Tibial nerve (tissue), 4 donors: ENCODE measurements around the gene PDK1. TPM values are rescaled to one million over a fixed set of nuclear protein-coding genes. Genes with fewer than 3 reads are reported as not detected.
"Not testable (repeated sequence)": the region's sequence is repeated elsewhere in the genome, so short reads cannot be mapped to it uniquely, and the experiment has no call there.

ENCODE experiments used
- DNase-seq, 2 donors: peaks; one replicate each; pipeline ENCODE4 v3.0.0-alpha.2; 2019; ENCODE audit warnings: low spot score in 2 of 2
- H3K27ac ChIP-seq, 4 donors: fragments of 200-600 bp; sonication (generic) in 3 of 4; one replicate each; pipeline ENCODE4 v1.5.1; 2017 to 2019; ENCODE audit warnings: mild to moderate bottlenecking in 1 of 4
- H3K27me3 ChIP-seq, 2 donors: fragments of 200-600 bp; sonication (generic) in 1 of 2; one replicate each; pipeline versions ENCODE4 v1.5.1 to v1.6.0; 2017 to 2019
- H3K36me3 ChIP-seq, 3 donors: fragments of 200-600 bp; sonication (generic); one replicate each; pipeline ENCODE4 v1.5.1; 2018 to 2019
- H3K4me1 ChIP-seq, 4 donors: fragments of 200-600 bp; sonication (generic) in 3 of 4; one replicate each; pipeline ENCODE4 v1.5.1; 2017 to 2019
- H3K4me3 ChIP-seq, 4 donors: fragments of 200-600 bp; sonication (generic) in 3 of 4; one replicate each; pipeline ENCODE4 v1.5.1; 2017 to 2019; ENCODE audit warnings: mild to moderate bottlenecking in 1 of 4, moderate library complexity in 1 of 4
- H3K9me3 ChIP-seq, 4 donors: fragments of 200-600 bp; sonication (generic) in 3 of 4; one replicate each; pipeline ENCODE4 v1.5.1; 2017 to 2019
- CTCF ChIP-seq, 5 experiments: fragments of 200-600 bp in 3 of 5; fragments of 450-650 bp in 2 of 5; sonication (generic) in 3 of 5; IDR thresholded peaks; one replicate each; pipeline ENCODE4 v1.5.1; 2016 to 2019; ENCODE audit warnings: antibody characterized with exemption in 5 of 5, mild to moderate bottlenecking in 3 of 5, moderate library complexity in 2 of 5
- EP300 ChIP-seq, 2 donors: sonication (generic); formaldehyde crosslinking; IDR thresholded peaks; one replicate each; pipeline ENCODE4 v1.6.1; 2017; ENCODE audit warnings: antibody characterized with exemption in 2 of 2, mild to moderate bottlenecking in 1 of 2
- POLR2A ChIP-seq, 2 donors: fragments of 450-650 bp; IDR thresholded peaks; one replicate each; pipeline ENCODE4 v1.6.1; 2017; ENCODE audit warnings: antibody characterized with exemption in 2 of 2, mild to moderate bottlenecking in 2 of 2, moderate library complexity in 2 of 2
- WGBS, 2 donors: methylation state at CpG; one replicate each; pipeline ENCODE4 v1.1.5; 2018; 5-methylcytosine and 5-hydroxymethylcytosine counted together
- total RNA-seq, 4 donors: library from RNA; depleted of rRNA; stranded (reverse); fragments of >200 nt; gene quantifications; one replicate each; pipeline ENCODE4 v1.1.0, GENCODE V29; 2016

Gene PDK1
- total RNA-seq, 4 donors from 2014 or later = 10.4 to 25.6 (median 16.2) TPM

- H3K9me3 ChIP-seq = peaks cover 0 to 53% (median 14%) of the 10 kb centered on the region in 4 donors
- TF ChIP-seq CTCF (IDR thresholded peaks at IDR 0.05) = no peak
- TF ChIP-seq POLR2A (IDR thresholded peaks at IDR 0.05) = no peak
- no peak for TF ChIP-seq EP300 (IDR thresholded peaks at IDR 0.05)
- no peaks in the 10 kb centered on the region for H3K4me1 ChIP-seq
- no peak overlapping the region for H3K27ac ChIP-seq
- no peak overlapping the region for H3K4me3 ChIP-seq
- no peaks in the 10 kb centered on the region for H3K27me3 ChIP-seq
- DNase-seq = no peak
- WGBS, 2 donors = 82 to 88% methylated on average over 2 of the region's 2 CpGs
- peaks cover 0 to 70% (median 0%) of the 10 kb centered on the region in 3 donors for H3K36me3 ChIP-seq
Observed at GRCh38 chr2:172578860-172579512, 23.1 kb downstream of the PDK1 start.

GRCh38 chr2:172580544-172580943 is 24.7 kb downstream of the PDK1 start:
- Histone ChIP-seq H3K4me3 (no peak overlapping the region), H3K27me3 (no peaks in the 10 kb centered on the region)

DNA sequence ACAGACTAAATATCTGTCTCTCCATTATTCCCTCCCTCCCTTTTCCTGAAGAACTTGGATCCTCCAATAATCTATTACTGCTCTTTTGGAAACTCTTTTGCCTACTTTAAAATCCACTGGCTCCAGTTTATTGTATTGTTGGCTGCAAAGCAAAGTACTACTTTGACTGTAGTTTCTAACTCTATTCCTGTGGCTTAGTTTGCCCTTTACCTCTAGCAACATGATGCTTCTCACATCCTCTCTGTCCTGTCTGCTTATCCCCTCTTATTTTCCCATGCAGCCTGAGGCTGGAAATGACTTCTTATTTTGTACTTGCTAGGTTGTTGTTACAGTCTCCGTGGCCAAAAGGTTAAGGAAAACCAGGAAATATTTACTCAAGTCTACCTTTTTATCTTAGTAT is 26.8 kb downstream of the PDK1 start:
- Histone ChIP-seq H3K4me1 (no peaks in the 10 kb centered on the region), H3K36me3 (peaks cover 0 to 56% (median 7%) of the 10 kb centered on the region in 3 donors), H3K9me3 (peaks cover 0 to 18% (median 4%) of the 10 kb centered on the region in 4 donors), H3K27ac (no peak overlapping the region), H3K27me3 (no peaks in the 10 kb centered on the region), H3K4me3 (no peak overlapping the region)
- TF ChIP-seq EP300 (IDR thresholded peaks at IDR 0.05) (no peak), POLR2A (IDR thresholded peaks at IDR 0.05) (no peak), CTCF (IDR thresholded peaks at IDR 0.05) (no peak)
- WGBS, 2 donors = 81 to 85% methylated on average over 1 of the region's 1 CpG
- no peak for DNase-seq

More at GRCh38 chr2:172580544-172580943, 24.7 kb downstream of the PDK1 start:
- H3K4me1 ChIP-seq = no peaks in the 10 kb centered on the region
- no peak for TF ChIP-seq EP300 (IDR thresholded peaks at IDR 0.05)
- TF ChIP-seq POLR2A (IDR thresholded peaks at IDR 0.05) = no peak
- TF ChIP-seq CTCF (IDR thresholded peaks at IDR 0.05) = no peak
- peaks cover 0 to 37% (median 7%) of the 10 kb centered on the region in 4 donors for H3K9me3 ChIP-seq
- no peak for DNase-seq
- H3K36me3 ChIP-seq = peaks cover 0 to 55% (median 0%) of the 10 kb centered on the region in 3 donors
- H3K27ac ChIP-seq = no peak overlapping the region

DNA sequence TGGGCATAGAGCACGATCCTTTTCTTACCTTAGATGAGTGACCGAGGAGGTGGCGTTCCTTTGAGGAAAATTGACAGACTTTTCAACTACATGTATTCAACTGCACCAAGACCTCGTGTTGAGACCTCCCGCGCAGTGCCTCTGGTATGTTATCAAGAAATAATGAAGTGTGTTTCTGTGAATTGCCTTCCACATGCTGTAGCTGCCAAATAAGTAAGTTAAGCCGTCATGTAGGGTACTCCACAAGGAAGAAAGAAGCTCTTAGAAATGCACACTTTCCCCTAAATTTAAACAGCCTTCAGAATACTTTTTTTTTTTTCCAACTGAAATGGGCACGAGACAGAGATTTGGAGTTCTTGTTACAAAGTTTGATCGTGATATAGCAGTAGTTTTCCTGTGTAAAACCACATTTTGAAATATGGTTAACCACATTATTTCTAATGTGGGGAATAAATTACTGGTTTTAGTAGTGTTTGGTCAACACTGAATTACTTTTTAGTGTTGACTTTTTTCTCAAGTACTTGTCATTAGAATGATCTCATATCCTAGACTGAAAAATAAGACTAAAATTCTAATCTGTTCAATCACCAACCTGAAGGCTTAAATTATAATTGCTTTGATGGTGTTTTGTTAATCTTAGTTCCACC is 30.5 kb downstream of the PDK1 start:
- no peak overlapping the region for H3K4me3 ChIP-seq
- TF ChIP-seq POLR2A (IDR thresholded peaks at IDR 0.05) (no peak), CTCF (IDR thresholded peaks at IDR 0.05) (no peak), EP300 (IDR thresholded peaks at IDR 0.05) (no peak)

DNA sequence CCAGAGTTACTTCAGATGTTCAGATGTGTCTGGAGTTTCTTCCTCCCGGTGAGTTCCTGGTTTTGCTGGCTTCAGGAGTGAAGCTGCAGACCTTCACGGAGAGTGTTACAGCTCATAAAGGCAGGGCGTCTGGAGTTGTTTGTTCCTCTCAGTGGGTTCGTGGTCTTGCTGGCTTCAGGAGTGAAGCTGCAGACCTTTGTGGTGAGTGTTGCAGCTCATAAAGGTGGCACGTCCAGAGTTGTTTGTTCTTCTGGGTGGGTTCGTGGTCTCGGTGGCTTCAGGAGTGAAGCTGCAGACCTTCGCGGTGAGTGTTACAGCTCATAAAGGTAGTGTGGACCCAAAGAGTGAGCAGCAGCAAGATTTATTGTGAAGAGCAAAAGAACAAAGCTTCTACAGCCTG is 31.3 kb downstream of the PDK1 start:
- 88% methylated on average over 9 of the region's 9 CpGs for WGBS, 2 donors
- not testable (repeated sequence) for H3K27me3 ChIP-seq, H3K4me1 ChIP-seq, H3K4me3 ChIP-seq, H3K9me3 ChIP-seq, DNase-seq, H3K27ac ChIP-seq
- peaks cover 0 to 49% (median 7%) of the 10 kb centered on the region in 3 donors for H3K36me3 ChIP-seq

More for the DNA sequence above, 30.5 kb downstream of the PDK1 start:
- H3K27me3 ChIP-seq = no peaks in the 10 kb centered on the region
- H3K36me3 ChIP-seq = peaks cover 0 to 56% (median 7%) of the 10 kb centered on the region in 3 donors
- no peak overlapping the region for H3K27ac ChIP-seq
- WGBS, 2 donors = 84 to 85% methylated on average over 9 of the region's 9 CpGs
- no peaks in the 10 kb centered on the region for H3K9me3 ChIP-seq
- no peak for DNase-seq
- no peaks in the 10 kb centered on the region for H3K4me1 ChIP-seq
